Stimulated activated CD8-positive, alpha-beta memory T cell treated with anti-CD3 and anti-CD28 coated beads, Interleukin-7, amount 100 ng/mL, for 24 hours (primary cell): ENCODE results near the gene PDRG1.

Source experiments
- DNase-seq: peaks from one replicate; pipeline ENCODE4 v3.0.0-alpha.2; 2020; ENCODE audit warnings: low read depth

Gene PDRG1

DNA sequence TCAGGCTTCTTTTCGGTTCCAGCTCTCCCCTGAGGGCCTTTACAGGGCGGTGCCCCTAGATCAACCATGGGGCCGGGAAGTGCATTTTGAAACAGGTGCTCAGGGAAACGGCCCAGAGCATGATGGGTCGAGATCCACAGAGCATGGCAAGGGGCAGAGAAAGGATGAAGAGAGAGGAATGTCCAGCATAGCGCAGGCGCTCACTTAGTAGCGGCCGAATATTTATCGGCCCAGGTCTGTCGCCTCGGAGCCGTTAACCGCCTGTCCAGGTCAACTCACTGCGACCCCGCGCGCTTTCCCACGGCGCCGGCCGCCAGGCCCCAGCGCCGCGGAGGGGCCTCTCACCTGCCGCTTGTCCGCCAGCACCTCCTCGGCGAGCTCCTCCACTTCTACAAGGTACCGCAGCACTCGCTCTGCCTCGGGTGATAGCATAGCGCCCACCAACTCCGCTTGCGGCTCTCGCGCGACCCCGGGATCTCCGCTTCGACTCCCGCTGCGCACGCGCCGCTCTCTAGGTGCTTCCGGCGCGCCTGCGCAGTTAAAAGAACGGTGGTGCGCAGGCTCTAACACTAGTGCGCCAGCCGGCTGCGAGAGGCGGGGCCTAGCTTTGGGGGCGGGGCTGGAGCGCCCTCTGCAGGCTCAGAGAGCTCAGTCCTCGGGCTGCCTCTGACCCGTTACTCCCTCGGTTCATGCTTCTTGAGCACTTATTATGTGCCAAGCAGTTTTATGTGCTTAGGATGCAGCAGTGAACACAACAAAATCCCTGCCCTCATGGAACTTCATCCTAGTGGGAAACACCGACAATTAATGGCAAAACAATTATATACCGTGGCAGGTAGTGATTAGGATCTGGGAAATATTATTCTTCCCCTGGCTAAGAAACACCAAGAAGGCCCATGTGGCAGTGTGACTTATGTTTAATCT, at the start of gene PDRG1:
Gene PDRG1, minus strand, starts transcription at position 517 of the 924 bp plus-strand sequence. Its CDS starts 85 bp downstream, at position 432.
- peak; percentile 94 for DNase-seq

DNA sequence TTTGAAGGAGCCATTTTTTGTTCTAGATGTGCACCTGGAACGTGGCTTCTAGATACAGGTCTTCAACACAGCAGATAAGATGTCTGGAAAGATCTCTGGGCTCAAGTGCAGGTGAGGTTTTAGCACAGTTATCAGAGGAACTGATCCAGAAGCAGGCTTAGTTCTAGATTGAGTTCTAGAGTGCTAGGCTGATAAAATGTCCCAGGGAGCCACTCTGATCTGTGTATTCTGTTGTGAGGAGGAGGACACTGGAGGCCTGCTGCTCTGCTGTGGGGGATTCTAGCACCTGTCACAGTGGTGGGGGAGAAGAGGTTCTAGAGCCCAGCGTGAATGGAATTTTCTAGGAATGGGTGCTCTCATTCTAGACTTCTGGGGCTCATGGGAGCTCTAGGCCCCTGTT, 46.4 kb upstream of the PDRG1 start:
- DNase-seq: no peak

DNA sequence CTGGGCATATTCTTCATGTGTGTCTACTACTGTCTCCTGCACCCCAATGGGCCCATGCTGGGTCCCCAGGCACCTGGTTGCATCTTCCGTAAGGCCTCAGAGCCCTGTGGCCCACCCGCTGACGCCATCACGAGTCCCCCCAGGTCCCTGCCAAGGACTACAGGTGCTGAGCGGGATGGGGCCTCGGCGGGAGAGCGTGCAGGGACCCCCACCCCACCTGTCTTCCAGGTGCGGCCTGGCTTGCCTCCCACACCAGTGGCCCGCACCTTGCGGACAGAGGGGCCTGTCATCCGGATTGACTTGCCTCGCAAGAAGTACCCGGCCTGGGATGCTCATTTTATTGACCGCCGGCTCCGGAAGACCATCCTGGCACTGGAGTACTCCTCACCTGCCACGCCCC, 45.1 kb upstream of the PDRG1 start:
- no peak for DNase-seq

DNA sequence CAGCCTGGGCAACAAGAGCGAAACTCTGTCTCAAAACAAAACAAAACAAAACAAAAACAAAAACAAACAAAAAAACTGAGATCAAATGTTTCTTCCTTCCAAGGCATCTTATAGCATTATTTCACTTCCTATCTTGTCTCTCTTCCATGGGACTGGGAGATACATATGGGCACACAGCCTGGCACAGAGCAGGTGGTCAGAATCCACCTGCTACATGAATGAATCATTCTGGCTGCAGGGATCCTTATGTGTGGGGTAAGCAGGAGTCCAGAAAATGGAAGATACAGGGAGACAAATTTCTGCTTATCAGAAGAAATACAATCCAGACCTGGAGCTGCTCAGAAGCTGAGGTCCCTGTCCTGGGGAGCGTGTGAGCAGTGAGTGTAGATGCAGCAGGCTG, 40.2 kb upstream of the PDRG1 start:
- DNase-seq: no peak

DNA sequence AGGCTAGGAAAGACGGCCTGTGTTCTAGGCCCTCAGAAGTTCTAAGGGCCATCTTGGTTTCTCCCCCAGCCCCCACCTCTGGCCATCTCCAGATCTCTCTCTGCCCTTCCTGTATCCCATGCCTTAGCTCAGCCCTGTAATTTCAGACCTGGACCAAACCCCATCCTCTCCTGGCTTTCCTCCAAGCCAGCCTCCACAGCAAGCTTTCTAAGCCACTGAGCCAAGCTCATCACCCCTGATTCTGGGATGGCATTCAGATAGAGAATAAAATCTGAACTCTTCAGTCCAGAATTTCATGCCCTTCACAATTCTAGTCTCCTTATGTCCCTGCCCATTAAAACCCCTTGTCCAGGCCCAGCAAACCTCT, 39.5 kb upstream of the PDRG1 start:
- DNase-seq: no peak

DNA sequence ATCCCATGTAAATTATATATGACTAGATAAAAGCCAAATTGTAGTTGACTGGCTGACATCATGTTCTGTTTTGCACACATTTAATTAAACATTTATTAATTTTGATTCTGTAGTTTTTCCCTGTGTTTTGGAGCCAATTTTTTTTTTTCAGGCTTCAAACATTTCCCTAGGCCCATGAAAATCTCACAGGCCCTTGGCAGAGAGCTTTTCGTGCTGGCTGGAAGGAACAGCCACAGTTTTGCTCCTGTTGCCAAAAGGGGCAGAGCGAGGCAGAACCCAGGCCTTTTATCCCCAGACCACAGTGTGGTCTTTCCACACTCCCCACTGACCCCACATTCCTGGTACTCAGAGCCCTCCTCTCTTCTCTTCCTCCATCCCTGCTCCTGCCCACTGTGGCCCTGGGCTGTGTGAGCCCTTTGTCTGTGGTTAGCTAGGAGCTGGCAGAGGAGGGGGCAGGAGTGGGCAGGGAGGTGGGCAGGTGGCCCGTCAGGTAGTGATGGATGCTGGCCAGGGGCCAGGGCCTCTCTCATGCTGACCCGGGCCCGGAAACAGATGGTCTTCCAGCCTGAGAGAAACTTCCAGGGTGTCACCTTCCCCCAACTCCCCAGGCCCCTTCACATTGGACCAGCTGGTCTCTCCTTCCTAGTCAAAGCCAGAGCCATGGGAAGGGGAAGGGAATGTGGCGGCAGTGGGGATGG, 38.9 kb upstream of the PDRG1 start:
- no peak for DNase-seq

DNA sequence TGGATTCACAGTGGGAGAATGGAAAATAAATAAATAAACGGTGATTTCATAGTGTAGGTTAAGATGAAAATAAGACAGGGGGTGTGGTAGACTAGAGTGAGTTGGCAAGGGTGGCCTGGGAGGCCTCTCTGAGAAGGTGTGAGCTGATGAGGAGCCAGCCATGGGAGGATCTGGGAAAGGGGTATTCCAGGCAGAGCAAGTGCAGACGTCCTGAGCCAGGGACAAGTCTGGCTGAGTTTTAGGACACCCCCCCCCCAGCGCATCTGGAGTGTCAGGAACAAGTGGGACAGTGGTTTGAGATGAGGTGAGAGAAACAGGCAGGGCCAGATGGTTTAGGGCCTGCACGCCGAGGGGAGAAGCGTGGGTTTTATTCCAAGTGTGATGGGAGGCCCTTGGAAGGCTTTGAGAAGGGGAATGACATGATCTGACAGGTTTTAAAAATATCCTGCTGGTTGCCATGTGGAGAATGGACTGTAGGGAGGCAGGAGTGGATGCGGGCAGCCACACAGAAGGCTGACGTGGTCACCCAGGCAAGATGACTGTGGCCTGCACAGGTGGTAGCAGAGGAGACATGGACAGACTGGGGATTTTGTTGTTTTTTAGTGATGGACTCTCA, 37.3 kb upstream of the PDRG1 start:
- DNase-seq: no peak

DNA sequence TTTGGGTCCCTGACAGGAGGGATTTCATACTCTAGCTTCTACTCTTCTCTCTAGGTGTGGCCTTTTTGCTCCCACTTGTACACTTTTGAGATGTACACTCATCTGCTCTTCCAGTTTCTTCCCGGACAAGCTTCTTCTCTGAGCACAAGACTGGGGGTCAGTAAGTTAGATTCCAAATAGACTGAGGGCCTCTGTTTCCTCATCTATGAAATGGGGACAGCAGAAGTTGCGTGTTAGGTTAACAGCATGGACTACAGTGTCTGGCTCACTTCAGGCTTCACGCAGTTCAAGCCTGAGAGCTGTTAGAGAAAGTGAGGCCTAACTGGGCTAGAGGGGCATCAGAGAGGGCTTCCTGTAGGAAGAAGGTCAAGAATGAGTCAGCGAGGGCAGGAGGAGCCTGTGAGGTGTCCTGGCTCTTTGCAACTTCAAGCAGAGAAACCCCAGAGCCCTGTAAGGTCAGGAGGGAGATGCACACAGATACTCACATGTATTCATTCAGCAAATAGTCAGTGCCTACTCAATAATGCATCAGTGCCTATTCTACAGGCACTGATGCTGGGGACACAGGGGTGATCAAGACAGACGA, 36.7 kb upstream of the PDRG1 start:
- DNase-seq: no peak

DNA sequence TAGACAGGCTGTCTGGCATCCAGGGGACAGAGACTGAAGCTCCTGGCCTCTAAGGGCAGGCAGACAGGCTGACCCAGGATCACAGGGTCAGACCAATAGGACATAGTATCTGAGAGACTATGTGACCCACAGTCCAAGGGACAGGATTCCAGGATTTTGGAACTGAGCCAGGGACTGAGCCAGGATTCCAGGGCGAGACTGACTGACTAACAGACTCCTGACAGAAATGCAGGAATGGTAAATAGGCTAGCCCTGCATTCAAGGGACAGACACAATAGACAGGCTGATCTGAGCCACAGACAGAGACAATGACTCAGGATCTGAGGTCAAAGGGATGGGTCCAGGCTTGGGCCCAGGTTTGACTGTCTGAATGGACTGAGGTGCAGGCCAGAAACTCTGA, 35.9 kb upstream of the PDRG1 start:
- DNase-seq: no peak

DNA sequence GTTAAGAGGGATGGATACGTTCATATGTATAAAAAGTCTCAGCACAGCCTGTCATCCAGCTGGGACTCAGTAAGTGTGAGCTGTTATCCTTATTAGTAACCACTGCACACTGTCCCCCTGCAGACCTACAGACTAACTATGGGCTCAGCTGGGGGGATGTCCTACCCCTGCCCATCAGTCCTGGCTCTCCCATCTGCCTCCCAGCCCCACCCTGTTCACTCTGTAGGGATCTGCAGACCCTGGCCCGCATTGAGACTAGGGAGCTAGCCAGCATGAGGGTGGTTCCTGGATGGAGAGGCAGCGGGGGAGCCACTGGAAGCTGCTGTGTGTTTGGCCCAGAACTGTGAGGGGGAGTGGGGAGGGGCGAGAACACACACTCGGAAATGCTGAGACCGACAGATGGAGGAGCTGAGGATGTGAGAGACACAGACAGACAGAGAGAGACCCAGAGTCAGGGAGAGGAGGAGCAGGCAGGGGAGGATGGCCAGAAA, 33.2 kb upstream of the PDRG1 start:
- DNase-seq: no peak

DNA sequence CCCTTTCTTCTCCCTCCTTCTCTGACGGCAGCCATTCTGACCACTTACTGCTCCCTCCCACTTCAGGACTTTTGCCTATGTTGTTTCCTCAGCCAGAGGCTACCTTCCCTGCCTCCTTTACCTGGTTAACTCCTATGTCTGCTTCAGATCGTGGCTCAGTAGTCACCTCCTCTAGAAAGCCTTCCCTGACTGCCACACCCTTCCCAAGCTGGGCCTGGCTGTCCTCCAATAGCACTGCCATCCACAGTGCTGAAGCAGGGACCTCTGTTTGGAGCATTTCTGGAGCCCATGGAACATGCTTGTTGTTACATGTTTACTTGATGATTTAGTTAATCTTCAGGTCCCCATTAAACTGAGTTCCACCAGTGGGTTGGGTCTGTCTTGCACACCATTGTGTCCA, 29.9 kb upstream of the PDRG1 start:
- DNase-seq: no peak

DNA sequence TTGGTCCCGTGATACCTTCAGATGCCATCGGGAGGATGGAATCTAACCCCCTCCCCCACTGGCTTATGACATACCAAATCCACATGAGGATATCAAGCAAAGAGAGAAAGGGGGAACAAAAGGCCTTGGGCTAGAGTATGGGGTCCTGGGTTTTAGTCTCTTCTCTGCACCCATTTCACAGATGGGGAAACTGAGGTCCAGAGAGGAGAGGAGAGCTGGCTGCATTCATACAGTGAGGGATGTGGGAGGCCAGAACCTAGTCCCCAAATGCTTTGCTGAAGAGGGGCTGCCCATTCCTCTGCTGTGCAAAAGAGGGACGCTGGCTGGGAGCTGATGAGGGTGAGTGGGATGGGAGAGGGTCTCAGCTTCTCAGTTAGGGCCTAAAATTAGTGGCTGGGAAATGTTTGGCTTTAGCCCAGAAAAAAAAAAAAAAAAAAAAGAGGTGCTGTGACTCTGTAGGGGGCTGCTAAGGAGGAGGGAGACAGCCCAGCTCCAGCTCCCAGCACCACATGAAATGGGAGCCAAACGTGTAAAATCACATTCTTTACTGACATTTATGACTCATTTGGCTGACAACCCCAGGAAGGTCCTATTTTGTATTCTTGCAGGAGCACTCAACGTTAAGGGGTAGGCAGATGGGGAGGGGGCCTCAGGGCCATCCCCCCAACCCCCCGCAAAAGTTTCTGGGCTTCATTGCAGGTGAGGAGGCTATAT, 28.0 kb upstream of the PDRG1 start:
- no peak for DNase-seq

DNA sequence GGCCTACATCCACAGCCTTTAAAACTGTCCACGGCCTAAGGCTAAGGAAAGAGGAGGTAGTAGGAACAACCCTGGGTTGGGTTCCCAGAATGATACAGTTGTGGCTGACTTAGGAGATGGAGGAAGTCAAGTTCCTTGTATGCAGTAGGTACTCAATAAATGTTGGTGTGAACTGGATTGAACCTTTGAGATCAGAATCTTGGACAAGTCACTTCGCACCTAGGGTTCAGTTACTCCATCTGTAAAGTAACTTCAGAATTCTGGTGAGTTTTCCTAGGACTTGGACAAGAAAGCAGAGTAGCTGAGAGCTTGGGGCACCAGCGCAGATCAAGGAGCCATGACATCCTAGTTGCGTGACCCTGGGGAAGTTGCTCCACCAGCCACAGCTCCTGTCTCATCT, 25.2 kb upstream of the PDRG1 start:
- no peak for DNase-seq

DNA sequence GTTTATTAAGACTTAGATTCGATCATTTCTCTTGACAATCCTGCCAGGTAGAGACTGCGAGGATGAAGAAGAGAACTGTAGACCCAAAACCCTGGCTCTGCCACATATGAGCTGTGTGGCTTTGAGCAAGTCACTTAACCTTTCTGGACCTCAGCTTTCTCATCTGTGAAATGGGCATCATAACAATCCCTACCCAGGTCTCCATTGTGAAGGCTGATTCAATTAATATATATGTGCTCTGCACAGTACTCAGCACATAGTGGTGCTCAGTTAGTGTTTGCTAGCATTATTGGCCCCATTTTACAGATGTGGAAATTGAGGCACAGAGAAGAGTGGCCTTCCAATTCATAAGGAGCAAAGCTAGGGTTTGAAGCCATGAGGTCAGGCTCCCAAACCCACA, 24.0 kb upstream of the PDRG1 start:
- DNase-seq: no peak

DNA sequence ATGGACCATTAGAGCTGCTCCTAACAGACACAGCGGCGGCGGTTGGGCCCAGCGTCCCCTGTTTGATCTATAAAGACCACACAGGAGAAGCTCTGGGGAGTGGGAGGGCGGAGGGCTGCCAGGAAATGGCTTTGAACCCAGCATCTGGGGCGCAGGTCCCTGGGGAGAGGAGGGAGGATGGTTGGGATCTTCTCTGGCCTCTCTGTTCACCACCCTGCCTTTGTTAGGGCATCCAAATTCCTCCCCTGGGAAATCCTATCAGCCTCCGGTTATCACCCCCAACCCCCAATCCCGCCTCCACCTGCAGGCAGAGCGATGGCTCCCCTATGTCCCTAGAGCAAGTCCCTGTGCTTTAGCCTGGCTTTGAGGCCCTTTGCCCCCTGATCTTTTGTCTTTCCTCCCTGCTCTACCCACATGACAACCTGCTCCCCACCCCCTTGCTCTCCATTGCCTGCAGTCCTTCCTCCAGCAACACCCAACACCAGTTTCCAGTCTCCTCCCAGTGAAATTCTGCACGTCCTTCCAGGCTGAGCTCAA, 23.2 kb upstream of the PDRG1 start:
- no peak for DNase-seq

DNA sequence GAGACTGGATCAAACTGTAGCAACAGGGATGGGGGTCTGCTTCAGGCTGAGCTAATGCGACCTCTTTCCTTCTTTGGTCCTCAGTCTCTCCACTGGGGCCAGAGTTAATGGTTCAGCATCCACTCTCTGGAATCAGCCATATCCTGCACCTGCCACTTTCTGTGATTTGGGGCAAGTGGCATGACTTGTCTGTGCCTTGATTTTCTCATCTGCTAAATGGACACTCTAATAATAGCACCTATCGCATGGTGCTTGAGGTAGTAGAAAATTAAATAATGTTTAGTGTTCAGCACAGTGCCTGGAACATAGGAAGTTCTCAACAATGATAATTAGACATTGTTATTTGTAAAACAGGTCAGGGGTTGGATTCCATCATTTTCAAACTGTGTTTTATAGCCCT, 22.4 kb upstream of the PDRG1 start:
- DNase-seq: no peak

DNA sequence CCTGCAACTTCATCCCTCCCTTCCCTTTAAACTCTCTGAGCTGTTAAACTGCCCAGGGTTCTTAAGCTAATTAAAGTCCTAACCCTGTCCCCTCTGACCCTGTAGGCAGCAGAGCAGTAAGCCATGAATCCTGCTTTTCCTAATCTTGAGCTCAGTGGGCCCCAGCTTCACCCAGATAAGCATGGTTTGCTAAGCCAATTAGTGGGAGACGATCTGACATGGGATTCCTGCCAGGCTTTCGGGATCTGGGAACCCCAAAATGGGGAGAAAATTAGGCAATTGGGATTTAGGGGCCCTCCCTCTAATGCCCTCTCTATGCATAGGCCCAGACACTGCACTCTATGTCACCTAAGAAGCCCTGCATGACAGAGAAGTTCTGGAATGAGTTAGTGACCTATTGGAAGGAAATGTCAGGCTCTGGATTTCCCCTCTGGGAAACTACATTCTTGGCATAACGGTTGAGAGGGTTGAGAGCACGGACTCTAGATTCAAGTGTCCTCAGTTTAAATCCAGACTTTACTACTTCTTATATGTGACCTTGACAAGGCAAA, 20.7 kb upstream of the PDRG1 start:
- no peak for DNase-seq

DNA sequence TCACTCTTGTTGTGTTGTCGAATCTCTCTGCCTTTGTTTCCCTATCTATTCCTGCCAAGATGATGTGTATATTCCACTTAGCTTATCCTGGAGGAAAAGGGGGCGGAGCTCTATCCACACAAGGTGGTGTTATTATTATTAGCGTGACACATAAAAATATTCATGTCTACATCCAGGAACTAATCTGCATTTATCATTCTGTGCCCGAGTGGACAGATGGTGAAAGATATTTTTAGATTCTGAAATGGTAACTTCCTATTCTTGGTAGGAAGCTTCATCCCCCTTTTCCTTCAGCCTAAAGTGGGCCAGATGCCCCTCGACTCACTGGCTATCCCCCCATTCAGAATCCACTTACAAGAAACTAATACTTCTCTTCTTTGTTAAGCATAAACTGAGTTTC, 18.1 kb upstream of the PDRG1 start:
- DNase-seq: no peak

DNA sequence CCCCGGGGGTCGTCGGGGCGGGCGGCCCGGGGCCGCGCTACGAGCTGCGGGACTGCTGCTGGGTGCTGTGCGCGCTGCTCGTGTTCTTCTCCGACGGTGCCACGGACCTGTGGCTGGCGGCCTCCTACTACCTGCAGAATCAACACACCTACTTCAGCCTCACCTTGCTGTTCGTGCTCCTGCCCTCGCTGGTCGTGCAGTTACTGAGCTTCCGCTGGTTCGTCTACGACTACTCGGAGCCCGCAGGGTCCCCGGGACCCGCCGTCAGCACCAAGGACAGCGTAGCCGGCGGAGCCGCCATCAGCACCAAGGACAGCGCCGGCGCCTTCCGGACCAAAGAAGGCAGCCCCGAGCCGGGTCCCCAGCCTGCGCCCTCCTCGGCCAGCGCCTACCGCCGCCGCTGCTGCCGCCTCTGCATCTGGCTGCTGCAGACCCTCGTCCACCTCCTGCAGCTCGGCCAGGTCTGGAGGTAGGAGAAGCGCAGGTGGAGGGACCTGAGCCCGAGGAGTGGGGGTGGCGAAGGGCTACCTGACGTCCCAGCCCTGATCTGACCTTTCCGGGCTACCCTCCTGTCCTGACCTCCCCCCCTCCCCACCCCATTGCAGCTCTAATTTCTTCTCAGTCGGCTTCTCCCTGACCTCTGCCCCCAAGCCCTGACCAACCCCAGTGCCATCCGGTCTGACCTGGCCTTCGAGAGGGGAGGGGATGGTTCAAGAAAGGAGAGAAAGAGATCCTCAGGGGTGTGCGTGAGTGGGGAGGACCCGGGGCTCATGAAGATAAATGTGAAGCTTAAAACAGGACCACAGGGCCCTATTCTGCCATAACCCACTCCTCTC, 16.7 kb upstream of the PDRG1 start:
- peak; percentile 66 for DNase-seq

DNA sequence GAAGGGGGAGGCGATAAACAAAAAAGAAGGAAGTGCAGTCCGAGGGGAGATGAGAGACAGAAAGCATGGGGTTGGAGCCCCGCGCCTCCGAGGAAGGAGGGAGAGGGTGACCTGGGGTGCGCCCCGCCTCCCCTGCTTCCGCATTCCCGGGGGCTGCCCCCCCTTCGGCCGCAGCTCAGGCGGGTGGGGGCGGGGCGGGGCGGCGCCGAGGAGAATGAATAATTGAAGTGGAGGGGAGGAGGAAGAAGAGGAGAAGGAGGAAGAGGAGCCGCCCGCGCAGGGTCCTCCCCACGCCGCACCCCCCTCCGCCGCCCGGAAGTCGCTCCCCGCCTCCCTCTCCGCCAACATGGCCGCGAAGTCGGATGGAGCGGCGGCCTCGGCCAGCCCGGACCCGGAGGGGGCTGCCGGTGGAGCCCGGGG, 16.0 kb upstream of the PDRG1 start, which contains the start of gene XKR7:
Gene XKR7, plus strand, starts transcription at position 322 of the 420 bp plus-strand sequence. Its CDS starts 25 bp downstream, at position 347.
- no peak for DNase-seq
